Measurements from ENCODE around the gene ELOA. TPM values are rescaled to one million over a fixed set of nuclear protein-coding genes. Genes with fewer than 3 reads are reported as not detected.

Gene ELOA
- total and polyA plus RNA-seq, 2 donors (not counting 1 experiment from before 2014, with no cell fraction given) = 12.9 to 56.6 TPM

- POLR2A ChIA-PET = no interaction called here
- no peak for ATAC-seq (ENCODE audit: low read depth)
- H3K27me3 ChIP-seq (replicated peaks in 1 of 4; ENCODE audit: control extremely low read depth in 1 of 4, control insufficient read depth in 3 of 4, insufficient read depth in 4 of 4, low read length in 3 of 4) = no peaks in the 10 kb centered on the region
- H4K20me1 ChIP-seq (ENCODE audit: control insufficient read depth, insufficient read depth, low read length, poor library complexity, severe bottlenecking) = peaks cover 42% of the 10 kb centered on the region
- no peaks in the 10 kb centered on the region for H3K9me3 ChIP-seq (ENCODE audit: control extremely low read depth in 1 of 3, control insufficient read depth in 2 of 3, insufficient read depth in 1 of 3, low read length in 2 of 3)
- H3K9me3 Mint-ChIP-seq (ENCODE audit: insufficient read depth) = no peaks in the 10 kb centered on the region
- no peaks in the 10 kb centered on the region for H3K4me1 ChIP-seq (ENCODE audit: control insufficient read depth in 2 of 2, insufficient read depth in 2 of 2, low read length in 2 of 2)
- peaks cover 17% of the 10 kb centered on the region for H3K79me2 ChIP-seq (ENCODE audit: control insufficient read depth, insufficient read depth, low read length)
- intact Hi-C loops (cut with micrococcal nuclease) = no loop called here
- TF ChIP-seq, protein P1, sequence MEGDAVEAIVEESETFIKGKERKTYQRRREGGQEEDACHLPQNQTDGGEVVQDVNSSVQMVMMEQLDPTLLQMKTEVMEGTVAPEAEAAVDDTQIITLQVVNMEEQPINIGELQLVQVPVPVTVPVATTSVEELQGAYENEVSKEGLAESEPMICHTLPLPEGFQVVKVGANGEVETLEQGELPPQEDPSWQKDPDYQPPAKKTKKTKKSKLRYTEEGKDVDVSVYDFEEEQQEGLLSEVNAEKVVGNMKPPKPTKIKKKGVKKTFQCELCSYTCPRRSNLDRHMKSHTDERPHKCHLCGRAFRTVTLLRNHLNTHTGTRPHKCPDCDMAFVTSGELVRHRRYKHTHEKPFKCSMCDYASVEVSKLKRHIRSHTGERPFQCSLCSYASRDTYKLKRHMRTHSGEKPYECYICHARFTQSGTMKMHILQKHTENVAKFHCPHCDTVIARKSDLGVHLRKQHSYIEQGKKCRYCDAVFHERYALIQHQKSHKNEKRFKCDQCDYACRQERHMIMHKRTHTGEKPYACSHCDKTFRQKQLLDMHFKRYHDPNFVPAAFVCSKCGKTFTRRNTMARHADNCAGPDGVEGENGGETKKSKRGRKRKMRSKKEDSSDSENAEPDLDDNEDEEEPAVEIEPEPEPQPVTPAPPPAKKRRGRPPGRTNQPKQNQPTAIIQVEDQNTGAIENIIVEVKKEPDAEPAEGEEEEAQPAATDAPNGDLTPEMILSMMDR (IDR thresholded peaks at IDR 0.05) = no peak
- TF ChIP-seq EZH2 (IDR thresholded peaks at IDR 0.05; ENCODE audit: borderline replicate concordance, insufficient read depth, low read depth, low read length, poor library complexity, severe bottlenecking) = no peak
- CTCF ChIA-PET = interaction anchor here (0.8 to 1.5 kb wide), 2 partner anchors 44 to 205 kb away, joined by 3 to 6 read pairs; no protein-coding TSS in a partner anchor
- peaks cover 0 to 52% of the 10 kb centered on the region in 2 experiments for H3K36me3 ChIP-seq (replicated peaks in 1 of 2; ENCODE audit: control extremely low read depth in 1 of 2, control insufficient read depth in 1 of 2, extremely low read depth in 1 of 2, insufficient read depth in 2 of 2, low read length in 1 of 2)
- no peak overlapping the region for H3K27ac ChIP-seq (ENCODE audit: low read length in 2 of 2)
- 95% methylated on average over 2 of the region's 5 CpGs for WGBS (ENCODE audit: insufficient coverage)
- H3K4me3 ChIP-seq (ENCODE audit: control extremely low read depth in 1 of 5, extremely low read depth in 1 of 5, insufficient read depth in 1 of 5, low read depth in 2 of 5, low read length in 4 of 5) = no peak overlapping the region
- H3K9ac ChIP-seq (ENCODE audit: low read length) = no peak overlapping the region
- no peak overlapping the region for H2AFZ ChIP-seq (ENCODE audit: insufficient read depth, low read depth, low read length, poor library complexity, severe bottlenecking)
- no peak overlapping the region for H3K4me3 Mint-ChIP-seq
- H3K27ac Mint-ChIP-seq = no peak overlapping the region
- no peaks in the 10 kb centered on the region for H3K27me3 Mint-ChIP-seq
- no peak overlapping the region for H3K4me2 ChIP-seq (replicated peaks; ENCODE audit: low read depth, low read length, poor library complexity, severe bottlenecking)
- no peak for DNase-seq
- H3K4me1 Mint-ChIP-seq = peaks cover 9% of the 10 kb centered on the region
Observed at GRCh38 chr1:23701996-23702395, 41.3 kb upstream of the ELOA start.

GRCh38 chr1:23704834-23705495, 38.3 kb upstream of the ELOA start:
- ChIA-PET POLR2A (no interaction called here), CTCF (interaction anchor here (0.8 to 1.5 kb wide), 2 partner anchors 13 kb away, joined by 3 to 4 read pairs; partner anchors contain the start of gene RPL11)
- H3K36me3 ChIP-seq (replicated peaks in 1 of 2; ENCODE audit: control extremely low read depth in 1 of 2, control insufficient read depth in 1 of 2, extremely low read depth in 1 of 2, insufficient read depth in 2 of 2, low read length in 1 of 2) = peaks cover 0 to 24% of the 10 kb centered on the region in 2 experiments
- Mint-ChIP-seq H3K9me3 (ENCODE audit: insufficient read depth) (no peaks in the 10 kb centered on the region), H3K4me3 (no peak overlapping the region), H3K27ac (no peak overlapping the region), H3K27me3 (no peaks in the 10 kb centered on the region), H3K4me1 (peaks cover 6% of the 10 kb centered on the region)
- peaks cover 16% of the 10 kb centered on the region for H3K79me2 ChIP-seq (ENCODE audit: control insufficient read depth, insufficient read depth, low read length)
- H3K9me3 ChIP-seq (ENCODE audit: control extremely low read depth in 1 of 3, control insufficient read depth in 2 of 3, insufficient read depth in 1 of 3, low read length in 2 of 3) = no peaks in the 10 kb centered on the region
- peaks cover 13% of the 10 kb centered on the region for H4K20me1 ChIP-seq (ENCODE audit: control insufficient read depth, insufficient read depth, low read length, poor library complexity, severe bottlenecking)
- H2AFZ ChIP-seq (ENCODE audit: insufficient read depth, low read depth, low read length, poor library complexity, severe bottlenecking) = no peak overlapping the region
- H3K9ac ChIP-seq (ENCODE audit: low read length) = no peak overlapping the region
- no peaks in the 10 kb centered on the region for H3K27me3 ChIP-seq (replicated peaks in 1 of 4; ENCODE audit: control extremely low read depth in 1 of 4, control insufficient read depth in 3 of 4, insufficient read depth in 4 of 4, low read length in 3 of 4)
- no peak overlapping the region for H3K27ac ChIP-seq (ENCODE audit: low read length in 2 of 2)
- no peak overlapping the region for H3K4me3 ChIP-seq (ENCODE audit: control extremely low read depth in 1 of 5, extremely low read depth in 1 of 5, insufficient read depth in 1 of 5, low read depth in 2 of 5, low read length in 4 of 5)
- ATAC-seq (ENCODE audit: low read depth) (no peak), DNase-seq (no peak)
- TF ChIP-seq EZH2 (IDR thresholded peaks at IDR 0.05; ENCODE audit: borderline replicate concordance, insufficient read depth, low read depth, low read length, poor library complexity, severe bottlenecking) = no peak
- TF ChIP-seq, protein P1 (IDR thresholded peaks at IDR 0.05) = no peak
- no peaks in the 10 kb centered on the region for H3K4me1 ChIP-seq (ENCODE audit: control insufficient read depth in 2 of 2, insufficient read depth in 2 of 2, low read length in 2 of 2)
- WGBS (ENCODE audit: insufficient coverage) = 95% methylated on average over 5 of the region's 6 CpGs
- H3K4me2 ChIP-seq (replicated peaks; ENCODE audit: low read depth, low read length, poor library complexity, severe bottlenecking) = no peak overlapping the region
- intact Hi-C loops (cut with micrococcal nuclease) = no loop called here
